NK-92 (cell line): ENCODE measurements around the gene LDB2.

Experiments used
- DNase-seq: peaks from one replicate; lab custom pipeline; 2025; ENCODE audit not compliant: unreplicated experiment; lab: John Stamatoyannopoulos, UW

LDB2 gene

GRCh38 chr4:16726368-16727050 lies 171.9 kb downstream of the LDB2 start:
- DNase-seq = no peak

- no peak for DNase-seq
Measured at GRCh38 chr4:16725252-16725651, 173.2 kb downstream of the LDB2 start.

GRCh38 chr4:16722416-16722815 lies 176.0 kb downstream of the LDB2 start:
- no peak for DNase-seq

GRCh38 chr4:16721613-16722291 lies 176.7 kb downstream of the LDB2 start:
- DNase-seq = no peak

- no peak for DNase-seq
Measured at GRCh38 chr4:16720761-16721160, 177.7 kb downstream of the LDB2 start.

GRCh38 chr4:16717266-16717970 lies 181.0 kb downstream of the LDB2 start:
- DNase-seq = no peak

- no peak for DNase-seq
Measured at GRCh38 chr4:16715482-16715881, 183.0 kb downstream of the LDB2 start.

- no peak for DNase-seq
Measured at GRCh38 chr4:16714191-16714590, 184.3 kb downstream of the LDB2 start.

- no peak for DNase-seq
Measured at GRCh38 chr4:16713696-16714095, 184.7 kb downstream of the LDB2 start.

GRCh38 chr4:16713271-16713670 lies 185.2 kb downstream of the LDB2 start:
- DNase-seq = no peak

- DNase-seq = no peak
Measured at GRCh38 chr4:16710198-16710597, 188.2 kb downstream of the LDB2 start.

- DNase-seq = no peak
Measured at GRCh38 chr4:16707874-16708273, 190.6 kb downstream of the LDB2 start.

- DNase-seq = no peak
Measured at GRCh38 chr4:16706251-16706650, 192.2 kb downstream of the LDB2 start.

GRCh38 chr4:16705341-16705740 lies 193.1 kb downstream of the LDB2 start:
- no peak for DNase-seq

- DNase-seq = no peak
Measured at GRCh38 chr4:16704489-16704888, 194.0 kb downstream of the LDB2 start.

- DNase-seq = no peak
Measured at GRCh38 chr4:16695896-16696295, 202.5 kb downstream of the LDB2 start.

GRCh38 chr4:16694884-16695276 lies 203.6 kb downstream of the LDB2 start:
- DNase-seq = no peak

GRCh38 chr4:16694173-16694883 lies 204.1 kb downstream of the LDB2 start:
- DNase-seq = no peak

GRCh38 chr4:16693641-16694040 lies 204.8 kb downstream of the LDB2 start:
- DNase-seq = no peak

- DNase-seq = no peak
Measured at GRCh38 chr4:16692961-16693506, 205.4 kb downstream of the LDB2 start.

- DNase-seq = no peak
Measured at GRCh38 chr4:16692524-16692923, 205.9 kb downstream of the LDB2 start.
